ENCODE measurements around the gene SLC25A19.
"Not testable (repeated sequence)": the region's sequence is repeated elsewhere in the genome, so short reads cannot be mapped to it uniquely, and the experiment has no call there.

Gene SLC25A19

DNA sequence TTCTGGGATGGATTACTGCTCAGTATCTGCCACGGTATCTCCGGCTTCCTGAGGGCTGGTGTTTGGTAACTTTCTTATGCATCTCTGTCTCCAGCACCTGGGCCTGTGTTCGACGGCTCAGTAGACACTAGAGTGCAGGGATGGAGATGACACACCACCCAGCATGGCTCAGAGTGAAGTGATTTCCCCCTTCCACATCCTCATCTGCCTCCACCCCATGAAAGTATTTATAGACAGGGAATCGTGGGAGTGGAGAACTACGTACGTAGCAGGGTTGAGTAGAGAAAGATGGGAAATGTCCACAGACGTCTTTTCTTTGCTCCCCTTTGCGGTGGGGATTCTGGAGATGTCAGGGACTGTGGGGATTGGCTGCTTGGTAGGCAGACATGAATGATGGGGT lies 11.8 kb upstream of the SLC25A19 start:
- no peak for DNase-seq

DNA sequence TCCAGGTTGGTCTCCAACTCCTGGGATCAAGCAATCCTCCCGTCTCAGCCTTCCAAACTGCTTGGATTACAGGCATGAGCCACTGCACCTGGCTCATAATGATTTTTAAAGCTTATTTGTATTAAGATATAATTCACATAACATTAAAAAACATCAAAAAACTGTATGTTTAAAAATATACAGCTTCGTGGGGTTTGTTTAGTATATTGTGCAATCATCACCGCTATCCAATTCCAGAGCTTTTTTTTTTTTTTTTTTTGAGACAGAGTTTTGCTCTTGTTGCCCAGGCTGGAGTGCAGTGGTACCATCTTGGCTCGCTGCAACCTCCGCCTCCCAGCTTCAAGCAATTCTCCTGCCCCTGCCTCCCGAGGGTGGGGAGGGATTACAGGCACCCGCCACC lies 11.0 kb upstream of the SLC25A19 start:
- no peak for DNase-seq

DNA sequence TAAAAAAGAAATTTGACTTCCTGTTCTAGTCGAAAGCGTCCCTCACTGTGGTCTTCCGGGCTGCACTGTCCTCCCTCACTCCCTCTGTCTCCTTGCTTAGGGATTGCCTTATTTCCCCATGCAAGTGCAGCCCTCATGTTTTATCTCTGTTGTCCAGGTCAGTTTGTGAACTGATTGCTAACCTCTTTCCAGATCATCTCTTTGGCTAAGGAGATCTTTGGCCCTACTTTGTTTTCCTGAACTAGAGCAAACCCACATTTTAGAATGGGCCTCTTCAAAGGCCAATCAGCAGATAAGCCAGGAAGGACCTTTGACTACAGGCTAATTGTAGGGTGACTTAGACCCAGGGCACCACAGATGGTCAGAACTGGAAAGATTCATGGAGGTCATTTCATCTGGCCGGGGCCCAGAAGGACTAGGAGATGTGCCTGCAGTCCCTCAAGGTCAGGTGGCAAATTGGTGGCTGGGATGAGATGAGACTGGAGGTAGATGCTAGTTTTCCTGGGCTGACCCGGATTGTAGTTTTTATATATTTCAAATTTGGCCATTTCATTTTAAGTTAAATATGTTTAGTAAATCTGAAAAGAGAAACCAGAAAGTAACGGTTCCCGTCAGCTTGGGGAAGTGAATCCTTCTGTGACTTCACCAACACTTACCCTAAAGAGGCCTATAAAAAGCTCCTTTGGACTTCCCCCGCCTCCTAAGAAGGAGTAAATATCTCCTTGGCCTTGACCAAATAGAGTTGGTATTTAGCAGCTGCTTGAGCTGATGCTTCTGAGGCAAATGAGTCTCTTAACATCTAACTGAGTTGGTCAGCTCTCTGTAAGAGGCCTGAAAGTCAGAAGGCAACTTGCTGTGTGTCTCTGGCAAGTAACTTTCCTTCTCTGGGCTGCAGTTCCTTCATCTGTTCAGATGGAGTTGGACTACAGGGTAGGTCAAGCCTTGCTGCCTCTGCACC lies 6.2 kb upstream of the SLC25A19 start:
- DNase-seq, result no peak

DNA sequence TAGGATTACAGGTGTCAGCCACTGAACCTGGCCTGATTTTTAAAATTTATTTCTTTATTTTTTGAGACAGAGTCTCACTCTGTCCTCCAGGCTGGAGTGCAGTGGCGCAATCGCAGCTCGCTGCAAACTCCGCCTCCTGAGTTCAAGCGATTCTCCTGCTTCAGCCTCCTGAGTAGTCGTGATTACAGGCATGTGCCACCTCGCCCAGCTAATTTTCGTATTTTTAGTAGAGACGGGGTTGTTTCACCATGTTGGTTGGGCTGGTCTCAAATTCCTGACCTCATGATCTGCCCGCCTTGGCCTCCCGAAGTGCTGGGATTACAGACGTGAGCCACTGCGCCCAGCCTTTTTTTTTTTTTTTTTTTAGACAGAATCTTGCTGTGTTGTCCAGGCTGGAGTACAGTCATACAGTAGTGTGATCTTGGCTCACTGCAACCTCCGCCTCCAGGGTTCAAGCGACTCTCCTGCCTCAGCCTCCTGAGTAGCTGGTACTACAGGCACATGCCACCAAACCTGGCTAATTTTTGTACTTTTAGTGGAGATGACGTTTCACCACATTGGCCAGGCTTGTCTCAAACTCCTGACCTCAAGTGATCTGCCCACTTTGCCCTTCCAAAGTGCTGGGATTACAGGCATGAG lies 3.7 kb upstream of the SLC25A19 start:
- not testable (repeated sequence) for DNase-seq

DNA sequence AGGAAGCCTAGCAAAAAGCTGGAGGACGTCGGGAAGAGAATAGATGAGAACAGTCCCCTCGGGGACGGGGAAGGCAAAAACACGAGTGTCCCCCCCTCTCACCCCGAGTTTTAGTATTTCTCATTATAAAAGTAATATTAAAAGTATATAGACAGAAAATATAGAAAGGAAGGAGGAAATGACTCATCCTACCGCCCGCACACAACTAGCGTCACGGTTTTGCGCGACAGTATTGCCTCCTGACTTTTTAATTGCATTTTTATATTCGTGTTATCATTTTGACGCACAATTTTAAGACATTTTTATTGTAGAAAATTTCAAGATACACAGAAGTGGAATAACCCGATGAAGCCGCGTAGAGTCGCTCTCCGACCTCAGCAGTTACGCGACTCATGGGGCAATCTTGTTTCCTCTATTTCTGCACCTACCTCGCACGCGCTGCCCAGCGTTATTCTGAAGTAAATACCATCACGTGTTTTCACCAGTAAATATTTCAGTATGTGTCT lies 652 bp upstream of the SLC25A19 start:
- DNase-seq, result no peak

DNA sequence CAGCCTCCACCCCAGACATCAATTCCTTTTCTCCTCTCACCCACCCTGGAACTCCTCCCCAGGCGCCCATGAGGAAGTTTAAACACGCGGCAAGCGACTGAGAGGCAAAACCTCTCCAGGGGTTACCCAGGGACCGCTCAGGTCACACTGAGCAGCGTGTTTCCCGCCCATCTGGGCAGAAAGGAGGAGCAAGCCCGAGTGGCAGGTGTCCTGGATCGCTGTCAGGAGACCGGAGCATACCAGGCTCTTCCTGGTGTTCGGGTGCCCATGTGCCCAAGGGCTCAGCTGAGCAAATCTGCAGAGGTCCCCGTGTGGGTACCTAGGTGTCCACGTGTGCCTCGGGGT lies 491 bp downstream of the SLC25A19 start:
- no peak for DNase-seq

DNA sequence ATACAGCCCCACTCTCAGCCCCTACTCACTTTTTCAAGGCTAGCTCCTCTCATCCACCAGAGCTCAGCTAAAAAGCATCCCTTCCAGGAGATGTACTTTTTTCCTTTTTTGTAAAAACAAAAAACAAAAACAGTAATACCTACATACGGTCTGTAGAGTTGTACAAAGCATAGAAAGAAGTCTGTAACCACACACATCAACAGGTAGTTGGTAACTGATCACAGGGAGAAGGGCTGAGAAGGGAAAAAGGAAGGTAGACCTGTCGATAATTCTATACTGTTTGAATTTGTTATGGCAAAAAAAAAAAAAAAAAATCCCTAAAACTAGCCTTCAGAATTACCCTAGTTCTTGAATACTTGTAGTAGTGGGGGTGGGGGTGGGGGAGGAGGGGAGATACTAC lies 874 bp downstream of the SLC25A19 start:
- no peak for DNase-seq

DNA sequence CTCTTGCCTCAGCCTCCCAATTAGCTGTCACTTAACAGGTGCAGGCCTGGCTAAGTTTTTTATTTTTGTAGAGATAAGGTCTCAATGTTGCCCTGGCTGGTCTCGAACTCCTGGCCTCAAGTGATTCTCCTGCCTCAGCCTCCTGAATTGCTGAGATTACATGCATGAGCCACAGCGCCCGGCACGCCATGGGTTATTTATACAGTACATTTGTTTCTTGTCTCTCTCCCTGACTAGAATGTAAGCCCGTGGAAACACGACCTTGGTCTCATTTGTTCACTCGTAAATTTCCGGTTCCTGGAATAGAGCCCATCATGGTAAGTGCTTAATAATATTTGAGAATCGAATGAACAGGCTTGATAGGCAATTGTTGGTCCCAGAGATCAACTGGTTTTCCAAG lies 2.0 kb downstream of the SLC25A19 start:
- DNase-seq, result no peak

DNA sequence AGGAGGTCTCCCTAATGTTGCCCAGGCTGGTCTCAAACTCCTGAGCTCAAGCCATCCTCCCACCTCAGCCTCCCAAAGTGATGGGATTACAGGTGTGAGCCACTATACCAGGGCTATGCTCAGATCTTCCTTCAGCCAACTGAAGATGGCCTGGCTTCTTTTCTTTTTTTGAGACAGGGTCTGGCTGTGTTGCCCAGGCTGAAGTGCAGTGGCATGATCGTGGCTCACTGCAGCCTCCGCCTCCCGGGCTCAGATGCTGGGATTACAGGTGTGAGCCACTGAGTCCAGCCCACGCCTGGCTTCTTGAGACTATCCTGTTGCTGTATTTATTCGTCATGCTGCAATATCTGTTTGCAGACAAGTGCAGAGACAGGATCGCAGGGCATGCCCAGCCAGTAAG lies 4.1 kb downstream of the SLC25A19 start:
- no peak for DNase-seq

DNA sequence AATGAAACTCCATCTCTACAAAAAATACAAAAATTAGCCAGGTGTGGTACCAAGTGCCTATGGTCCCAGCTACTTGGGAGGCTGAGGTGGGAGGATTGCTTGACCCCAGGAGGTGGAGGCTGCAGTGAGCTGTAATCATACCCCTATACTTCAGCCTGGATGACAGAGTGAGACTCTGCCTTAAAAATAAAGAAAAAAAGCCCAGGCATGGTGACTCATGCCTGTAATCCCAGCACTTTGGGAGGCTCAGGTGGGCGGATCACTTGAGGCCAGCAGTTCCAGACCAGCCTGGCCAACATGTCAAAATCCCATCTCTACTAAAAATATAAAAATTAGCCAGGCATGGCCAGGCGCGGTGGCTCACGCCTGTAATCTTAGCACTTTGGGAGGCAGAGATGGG lies 9.0 kb downstream of the SLC25A19 start:
- not testable (repeated sequence) for DNase-seq

DNA sequence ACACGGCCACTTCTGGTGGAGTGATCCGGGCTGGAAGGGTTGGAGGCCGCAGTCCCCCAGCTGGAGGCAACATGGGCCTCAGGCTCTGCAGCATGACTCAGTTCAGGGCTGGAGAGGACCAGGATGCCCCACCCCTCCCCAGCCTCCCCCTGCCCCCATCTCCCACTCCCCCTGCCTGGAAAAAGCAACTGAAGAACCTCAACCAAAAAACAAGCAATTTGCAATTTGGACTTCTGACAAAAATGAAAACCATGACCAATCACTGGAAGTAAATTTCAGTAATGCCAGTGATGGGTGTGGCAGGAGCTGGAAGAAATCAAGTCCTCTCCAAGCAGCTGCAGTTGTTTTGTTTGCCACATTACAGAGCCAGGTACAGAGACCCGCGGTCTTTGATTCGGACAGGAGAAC lies 11.6 kb downstream of the SLC25A19 start:
- no peak for DNase-seq

DNA sequence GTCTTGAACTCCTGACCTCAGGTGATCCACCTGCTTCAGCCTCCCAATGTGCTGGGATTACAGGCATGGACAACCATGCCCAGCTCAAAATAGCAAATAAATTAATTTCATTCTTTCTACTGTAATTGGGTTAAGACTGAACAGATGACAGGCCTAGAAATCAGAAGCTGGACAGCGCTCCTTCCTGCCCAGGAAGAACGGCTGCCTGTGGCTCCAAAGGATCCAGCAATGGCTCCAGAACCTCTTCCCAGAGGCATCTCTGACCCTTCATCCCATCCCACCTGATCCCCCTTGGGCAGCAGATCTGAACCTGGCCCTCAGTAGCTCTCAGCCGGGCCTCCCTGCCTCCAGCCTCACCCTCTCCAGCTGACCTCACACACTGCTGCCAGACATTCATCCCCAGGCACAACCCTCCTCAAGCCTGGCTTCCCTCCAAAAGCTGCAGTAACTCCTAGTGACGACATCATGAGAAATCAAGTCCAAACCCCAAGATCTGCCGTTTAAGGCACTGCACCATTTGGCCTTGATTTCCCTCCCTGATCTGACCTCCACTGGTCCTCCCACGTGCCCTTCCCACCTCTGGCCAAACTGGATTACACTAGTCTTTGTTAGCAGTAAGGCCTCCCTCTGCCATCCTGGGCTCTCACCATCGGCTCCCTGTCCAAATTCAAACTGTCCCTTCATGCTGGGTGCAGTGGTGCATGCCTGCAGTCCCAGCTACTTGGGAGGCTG lies 15.1 kb downstream of the SLC25A19 start:
- no peak for DNase-seq

DNA sequence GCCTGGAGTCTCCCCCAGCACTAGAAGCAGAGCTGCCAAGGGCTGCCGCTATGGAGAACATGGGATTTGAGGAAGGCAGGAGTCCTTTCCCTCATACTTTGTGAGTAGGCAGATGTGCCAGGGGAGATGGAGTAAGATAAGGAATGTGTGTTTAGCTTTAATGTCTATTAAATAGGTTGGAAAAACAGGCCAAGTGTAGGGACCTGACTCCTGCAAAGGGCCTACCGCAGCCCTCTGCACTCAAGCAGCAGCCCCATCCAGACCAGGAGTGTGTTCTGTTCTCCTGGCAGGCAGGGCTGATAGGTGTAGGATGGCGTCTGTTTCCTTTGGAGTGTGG lies 16.4 kb downstream of the SLC25A19 start:
- DNase-seq, result no peak

DNA sequence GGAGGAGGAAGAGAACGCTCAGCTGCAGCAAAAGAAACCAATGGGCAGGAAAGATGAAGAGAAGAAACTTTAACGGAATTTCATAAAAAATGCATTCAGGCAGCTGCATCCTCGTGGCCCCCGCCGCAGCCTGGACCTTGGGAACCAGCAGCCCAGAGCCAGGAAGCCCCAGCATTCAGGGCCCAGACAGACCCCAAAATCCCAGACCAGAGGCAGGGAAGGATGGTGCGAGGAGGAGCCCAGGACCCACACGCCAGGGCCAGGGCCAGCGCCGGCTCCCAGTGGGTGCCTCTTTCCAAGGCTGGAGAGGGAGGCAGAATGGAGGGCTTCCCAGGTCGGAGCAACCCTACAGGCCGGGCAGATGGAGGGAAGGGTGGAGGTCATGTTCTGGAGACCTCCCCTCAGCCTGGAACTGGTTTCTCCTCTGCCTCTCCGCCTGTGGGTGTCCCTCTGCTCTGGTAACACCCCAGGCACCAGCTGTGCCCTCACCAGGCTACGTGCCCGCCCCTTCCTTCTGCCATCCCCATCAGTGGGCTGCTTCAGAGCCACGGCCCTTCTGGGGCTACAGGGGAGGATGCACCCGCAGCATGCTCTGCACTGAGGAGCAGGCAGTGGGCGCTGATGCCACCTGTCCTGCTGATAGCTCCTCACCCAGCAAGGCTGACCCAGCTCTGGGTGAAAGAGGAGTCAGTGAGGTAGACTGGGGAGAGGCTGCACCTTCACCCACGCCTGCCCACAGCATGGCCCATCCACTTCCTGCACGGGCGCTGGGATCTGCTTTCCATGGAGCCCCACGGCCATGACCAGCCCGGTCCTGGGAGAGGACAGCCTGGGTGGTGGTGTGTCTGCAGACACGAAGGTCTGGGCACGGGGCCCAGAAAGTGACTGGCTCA lies 17.0 kb downstream of the SLC25A19 start:
- no peak for DNase-seq

DNA sequence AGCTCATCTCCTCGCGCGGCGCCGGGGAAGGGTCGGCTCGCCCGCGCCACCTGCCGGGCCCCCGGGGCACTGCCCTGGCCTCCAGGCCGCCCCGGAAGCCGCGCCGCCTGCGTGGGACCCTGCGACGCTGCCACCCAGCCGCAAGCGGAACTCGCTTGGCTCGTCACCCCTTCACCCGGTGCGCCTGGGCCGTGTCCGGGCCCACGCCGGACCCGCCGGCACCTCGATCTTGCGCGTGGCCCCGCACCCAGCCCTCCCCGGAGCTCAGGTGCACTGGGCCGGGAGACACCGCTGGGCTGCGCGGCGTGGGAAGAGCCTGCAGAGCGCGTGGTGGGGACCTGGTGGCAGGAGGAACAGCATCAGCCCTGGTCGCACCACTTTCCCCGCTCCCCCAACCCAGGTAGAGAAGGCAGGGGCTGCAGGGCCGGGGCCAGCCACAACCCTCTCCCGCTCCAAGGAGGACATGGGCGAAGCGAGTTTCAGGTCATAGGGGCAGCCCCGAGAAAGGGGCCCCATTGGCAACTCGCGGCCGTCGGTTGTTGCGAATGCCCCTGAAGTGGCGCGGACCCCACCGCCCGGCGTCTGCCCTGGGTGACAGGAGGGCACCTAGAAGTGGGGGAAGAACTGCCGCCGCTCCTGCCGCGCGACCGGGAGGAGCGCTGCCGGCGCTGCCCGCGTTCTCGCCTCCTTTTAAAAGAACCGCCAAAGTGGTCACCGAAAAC lies 17.8 kb downstream of the SLC25A19 start:
- DNase-seq, result peak; percentile 85

DNA sequence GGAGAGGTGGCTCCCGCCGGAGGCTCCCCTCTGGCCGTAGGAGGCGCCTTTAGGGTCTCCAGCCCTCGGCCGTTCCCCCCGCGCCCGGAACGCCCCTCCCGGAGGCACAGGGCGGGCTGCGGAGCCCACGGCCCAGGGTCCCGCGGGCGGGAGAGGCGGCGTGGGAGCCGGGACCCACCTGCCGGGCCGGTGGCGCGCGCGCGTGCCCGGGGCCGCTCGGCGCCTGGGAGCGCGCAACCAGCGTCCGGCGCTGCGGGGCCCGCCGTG lies 18.3 kb downstream of the SLC25A19 start, which contains the start of gene MIF4GD:
Gene MIF4GD (minus strand): TSS at position 266 of the 267 bp plus-strand sequence. CDS start 1,036 bp downstream, outside the sequence.
- DNase-seq, result no peak

DNA sequence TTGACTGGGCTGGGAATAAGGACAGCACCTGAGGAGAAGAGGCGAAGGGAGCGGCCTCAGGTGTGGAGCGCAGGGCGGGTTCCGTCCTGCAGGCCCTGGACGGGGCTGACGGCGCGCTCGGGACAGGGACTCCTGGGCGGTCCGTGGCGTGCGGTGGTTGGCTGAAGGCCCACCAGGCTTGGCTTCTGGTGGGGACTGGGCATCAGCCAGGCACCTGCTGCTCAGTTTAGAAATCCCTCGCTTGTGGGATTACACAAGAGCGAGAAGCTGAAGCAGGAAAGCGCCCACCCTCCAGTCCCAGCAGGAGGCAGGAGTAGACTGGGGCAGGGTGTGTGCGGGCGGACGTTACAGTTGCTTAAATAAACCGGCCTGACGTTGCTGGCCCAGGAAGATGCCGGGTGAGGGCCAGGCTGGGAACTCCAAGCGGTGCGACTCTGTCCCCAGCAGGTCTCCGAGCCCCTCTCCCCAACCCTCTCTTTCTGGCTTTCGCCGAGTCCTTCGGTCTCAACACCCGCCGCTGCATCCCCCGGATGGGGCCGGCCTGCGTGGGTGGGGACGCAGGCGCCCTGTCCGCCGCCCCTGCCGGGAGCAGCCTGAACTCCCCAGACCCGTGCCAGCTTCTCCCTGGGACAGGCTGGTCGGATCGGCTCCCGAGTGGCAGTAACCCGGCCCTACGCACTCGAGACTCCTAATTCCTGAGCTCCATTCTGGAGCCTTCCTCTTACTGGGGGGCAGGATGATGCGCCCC lies 18.8 kb downstream of the SLC25A19 start:
- peak; percentile 38 for DNase-seq

DNA sequence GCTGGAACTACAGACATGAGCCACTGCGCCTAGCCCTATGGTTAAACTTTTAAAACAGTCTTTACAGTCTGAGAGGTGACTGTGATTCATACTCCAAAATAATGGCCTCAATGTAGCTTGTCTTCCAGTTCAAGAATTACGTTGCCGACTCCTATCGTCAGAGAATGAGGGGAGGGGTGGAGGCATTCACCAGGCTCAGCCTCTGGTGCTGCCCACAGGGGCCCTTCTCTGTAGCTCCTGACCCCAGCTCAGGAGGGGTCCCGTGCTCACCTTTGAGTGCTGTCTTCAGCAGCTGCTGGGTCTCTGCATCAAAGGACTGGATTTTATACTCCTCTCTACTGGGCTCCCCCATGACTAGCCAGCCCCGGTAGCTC lies 19.4 kb downstream of the SLC25A19 start:
- DNase-seq, result no peak

DNA sequence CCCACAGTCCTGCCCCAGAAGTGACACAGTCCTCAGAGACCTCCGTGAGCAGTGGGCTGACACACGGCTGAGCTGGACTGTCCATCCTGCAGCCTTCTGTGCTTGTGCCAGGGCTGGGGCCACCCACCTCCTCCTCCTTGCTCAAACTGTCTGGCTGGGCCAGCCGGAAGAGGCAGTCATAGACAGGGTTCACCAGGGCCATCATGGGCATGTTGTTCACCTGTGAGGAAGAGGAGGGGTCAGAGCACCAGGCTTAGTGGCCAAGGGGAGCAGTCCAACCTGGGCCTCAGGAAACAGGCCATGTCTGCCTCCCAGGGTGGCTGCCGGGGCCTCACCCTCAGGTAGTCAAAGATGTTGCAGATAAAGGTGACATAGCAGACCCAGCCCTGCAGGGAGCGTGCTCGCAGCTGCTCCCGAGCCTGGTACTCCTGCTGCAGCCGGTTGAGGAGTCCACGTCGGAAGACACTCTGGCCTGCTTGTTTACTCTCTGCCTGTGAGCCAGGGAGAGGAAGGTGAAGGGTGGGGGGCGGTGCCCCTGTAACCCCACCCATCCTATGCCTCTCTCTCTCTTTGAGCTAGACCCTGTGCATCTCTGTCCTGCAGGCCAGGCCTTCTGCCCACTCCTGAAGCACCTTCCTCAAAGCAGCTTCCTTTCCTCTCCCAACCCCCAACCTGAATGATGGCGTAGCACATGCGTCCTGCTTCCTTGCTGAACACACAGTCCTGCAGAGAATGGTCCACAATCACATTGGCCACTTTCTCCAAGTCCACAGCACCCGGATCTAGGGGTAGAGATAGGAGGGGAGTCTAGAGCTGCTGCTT lies 21.6 kb downstream of the SLC25A19 start:
- no peak for DNase-seq

DNA sequence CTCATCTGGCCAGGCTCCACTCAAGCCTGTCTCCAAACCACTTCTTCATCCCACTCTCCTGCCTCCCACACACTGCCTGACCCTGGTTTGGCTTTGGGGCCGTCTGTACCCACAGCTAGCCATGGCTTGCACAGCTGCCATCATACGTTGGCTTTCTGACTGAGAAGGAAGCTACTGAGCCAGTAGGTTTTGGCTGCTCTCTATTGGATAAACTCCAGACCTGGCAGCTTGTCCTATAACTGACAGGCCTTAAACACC lies 22.2 kb downstream of the SLC25A19 start:
- no peak for DNase-seq

Data from activated effector memory CD4-positive, alpha-beta T cell treated with Interleukin-2 at 50 U/mL for 16 hours (primary cell).